Smooth muscle cell (in vitro differentiated cells): Measurements from ENCODE around the gene DIS3L2. TPM values are rescaled to one million over a fixed set of nuclear protein-coding genes. Genes with fewer than 3 reads are reported as not detected.

Source experiments
- DNase-seq: peaks from one replicate; lab custom pipeline; 2025; ENCODE audit not compliant: unreplicated experiment; lab: John Stamatoyannopoulos, UW
- H2AFZ ChIP-seq: fragments of 200-600 bp; sonication (generic); 2 replicates; pipeline ENCODE4 v1.6.0; 2016; ENCODE audit warnings: antibody characterized with exemption, low read depth, mild to moderate bottlenecking
- H3F3A ChIP-seq: fragments of 200-600 bp; sonication (generic); 2 replicates; pipeline ENCODE4 v1.6.0; 2017; ENCODE audit warnings: antibody characterized with exemption, low read depth
- H3K27ac ChIP-seq: fragments of 200-600 bp; sonication (generic); 2 replicates; pipeline ENCODE4 v1.5.1; 2016; ENCODE audit warnings: low read depth, mild to moderate bottlenecking
- H3K27me3 ChIP-seq: fragments of 200-600 bp; sonication (generic); 2 replicates; pipeline ENCODE4 v1.6.1; 2016; ENCODE audit warnings: low read depth, mild to moderate bottlenecking
- H3K36me3 ChIP-seq: fragments of 200-600 bp; sonication (generic); 2 replicates; pipeline ENCODE4 v1.5.1; 2016; ENCODE audit warnings: low read depth
- H3K4me1 ChIP-seq: fragments of 200-600 bp; sonication (generic); 2 replicates; pipeline ENCODE4 v1.5.1; 2016; ENCODE audit warnings: low read depth
- H3K4me2 ChIP-seq: fragments of 200-600 bp; sonication (generic); 2 replicates; pipeline ENCODE4 v1.6.0; 2016; ENCODE audit warnings: mild to moderate bottlenecking
- H3K4me3 ChIP-seq: fragments of 200-600 bp; sonication (generic); 2 replicates; pipeline ENCODE4 v1.5.1; 2016; ENCODE audit warnings: mild to moderate bottlenecking
- H3K79me2 ChIP-seq: fragments of 200-600 bp; sonication (generic); 2 replicates; pipeline ENCODE4 v1.6.0; 2016; ENCODE audit warnings: low read depth, mild to moderate bottlenecking
- H3K9ac ChIP-seq: fragments of 200-600 bp; sonication (generic); 2 replicates; pipeline ENCODE4 v1.6.0; 2016; ENCODE audit warnings: low read depth
- H3K9me3 ChIP-seq: fragments of 200-600 bp; sonication (generic); replicated peaks from 2 replicates; pipeline ENCODE4 v1.5.1; 2016; ENCODE audit warnings: low read depth
- H4K20me1 ChIP-seq: fragments of 200-600 bp; sonication (generic); 2 replicates; pipeline ENCODE4 v1.6.0; 2016; ENCODE audit warnings: low read depth
- CTCF ChIP-seq: fragments of 200-600 bp; sonication (generic); IDR thresholded peaks from 2 replicates; pipeline ENCODE4 v1.5.1; 2017; ENCODE audit warnings: borderline replicate concordance, mild to moderate bottlenecking, antibody characterized with exemption; ENCODE audit not compliant: insufficient read depth, poor library complexity, severe bottlenecking
- WGBS: methylation state at CpG from one replicate; pipeline ENCODE4 v1.1.7; 2016; ENCODE audit warnings: low lambda C conversion rate; 5-methylcytosine and 5-hydroxymethylcytosine counted together
- polyA plus RNA-seq: library from polyadenylated mRNA; unstranded; fragments of >200 nt; fragmentation: Nextera tagmentation; extraction: Ambion mirVana; gene quantifications from 2 replicates; pipeline ENCODE4 v1.2.1, GENCODE V29; 2016
- total RNA-seq: library from RNA; depleted of rRNA; stranded (reverse); fragments of >200 nt; gene quantifications from 2 replicates; pipeline ENCODE4 v1.2.3, GENCODE V29; 2014

DIS3L2 gene
- total and polyA plus RNA-seq, 2 experiments from 2014 or later, result 11.4 to 25.2 TPM

DNA sequence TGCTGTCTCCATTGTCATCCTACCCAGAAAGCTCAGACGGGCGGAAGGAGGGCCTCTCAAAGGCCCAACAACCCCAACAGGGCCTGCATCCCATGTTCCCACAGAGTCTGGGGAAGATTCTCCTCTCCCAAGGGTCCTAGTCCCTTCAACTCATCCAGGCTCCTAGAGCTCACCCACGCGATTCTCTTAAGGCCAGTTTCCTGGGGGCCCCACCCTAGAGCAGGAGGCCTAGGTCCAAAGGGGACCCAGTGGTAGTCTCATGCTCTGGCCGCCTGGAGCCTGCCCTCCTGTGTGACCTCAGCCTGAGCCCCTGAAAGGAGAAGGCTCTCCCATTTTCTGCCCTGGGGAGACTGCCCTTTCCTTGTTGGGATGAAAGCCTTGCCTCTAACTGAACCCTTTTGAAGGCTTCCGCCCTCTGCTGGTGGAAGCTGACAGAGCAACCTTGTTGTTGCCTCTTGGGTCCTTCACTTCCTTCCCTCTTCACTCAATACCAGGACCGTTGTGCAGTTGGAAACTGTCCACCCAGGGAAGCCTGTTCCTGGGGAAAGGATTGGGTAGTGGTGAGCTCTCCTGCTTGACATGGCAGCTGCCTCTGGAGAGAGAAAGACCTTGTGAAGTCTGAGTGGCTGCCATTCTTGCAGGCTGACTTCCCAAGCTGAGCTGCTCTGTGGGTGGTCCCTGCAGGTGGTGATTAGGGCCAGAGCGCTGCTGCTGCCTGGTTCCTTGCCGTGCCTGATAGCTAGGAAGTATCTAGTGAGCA, 331.1 kb downstream of the DIS3L2 start:
- 62% methylated on average over 9 of the region's 9 CpGs for WGBS
- Histone ChIP-seq H3K27me3 (no peaks in the 10 kb centered on the region), H3K4me3 (no peak overlapping the region), H3K9ac (no peak overlapping the region), H4K20me1 (peaks cover 6% of the 10 kb centered on the region), H3K79me2 (no peaks in the 10 kb centered on the region), H3F3A (no peaks in the 10 kb centered on the region), H3K4me2 (no peak overlapping the region), H3K4me1 (no peaks in the 10 kb centered on the region), H3K27ac (no peak overlapping the region), H3K36me3 (no peaks in the 10 kb centered on the region), H3K9me3 (no peaks in the 10 kb centered on the region), H2AFZ (no peak overlapping the region)
- DNase-seq, result no peak
- peak; percentile 68 for TF ChIP-seq CTCF

DNA sequence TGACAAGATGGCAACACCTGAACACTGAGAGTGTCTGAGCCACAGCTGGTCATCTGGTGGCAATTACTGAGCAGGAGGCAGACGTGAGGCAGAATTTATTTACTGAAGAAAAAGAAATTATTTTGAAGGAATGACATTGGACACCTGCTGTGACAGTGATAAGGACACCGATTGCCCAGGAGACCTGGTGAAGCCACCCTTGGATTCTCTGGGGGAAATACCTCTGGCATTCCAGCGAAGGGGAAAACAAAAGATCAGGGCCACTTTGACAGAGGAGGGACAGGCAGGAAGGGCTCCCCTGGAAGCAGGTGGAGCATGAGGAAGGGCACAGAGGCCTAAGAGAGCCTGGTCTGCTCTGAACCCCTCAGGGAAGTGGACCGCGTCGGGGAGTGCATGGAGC, 331.7 kb downstream of the DIS3L2 start:
- no peak overlapping the region for H3K27ac ChIP-seq
- no peak for DNase-seq
- no peak overlapping the region for H3K4me2 ChIP-seq
- no peaks in the 10 kb centered on the region for H3K36me3 ChIP-seq
- no peaks in the 10 kb centered on the region for H3F3A ChIP-seq
- H3K79me2 ChIP-seq, result no peaks in the 10 kb centered on the region
- TF ChIP-seq CTCF, result no peak
- H2AFZ ChIP-seq, result no peak overlapping the region
- H3K9ac ChIP-seq, result no peak overlapping the region
- no peaks in the 10 kb centered on the region for H3K4me1 ChIP-seq
- no peak overlapping the region for H3K4me3 ChIP-seq
- H4K20me1 ChIP-seq, result peaks cover 6% of the 10 kb centered on the region
- 92% methylated on average over 6 of the region's 6 CpGs for WGBS
- H3K27me3 ChIP-seq, result no peaks in the 10 kb centered on the region
- no peaks in the 10 kb centered on the region for H3K9me3 ChIP-seq

GRCh38 chr2:232295971-232296370, 334.5 kb downstream of the DIS3L2 start:
- no peaks in the 10 kb centered on the region for H3K9me3 ChIP-seq
- no peak for TF ChIP-seq CTCF
- no peaks in the 10 kb centered on the region for H3F3A ChIP-seq
- no peak overlapping the region for H3K4me2 ChIP-seq
- 86% methylated on average over 1 of the region's 1 CpG for WGBS
- no peaks in the 10 kb centered on the region for H3K4me1 ChIP-seq
- H4K20me1 ChIP-seq, result peaks cover 6% of the 10 kb centered on the region
- H3K4me3 ChIP-seq, result no peak overlapping the region
- H3K36me3 ChIP-seq, result no peaks in the 10 kb centered on the region
- no peak overlapping the region for H3K27ac ChIP-seq
- no peak overlapping the region for H2AFZ ChIP-seq
- no peaks in the 10 kb centered on the region for H3K79me2 ChIP-seq
- DNase-seq, result no peak
- H3K9ac ChIP-seq, result no peak overlapping the region
- no peaks in the 10 kb centered on the region for H3K27me3 ChIP-seq

- no peak for TF ChIP-seq CTCF
- Histone ChIP-seq H3K79me2 (no peaks in the 10 kb centered on the region), H3K4me1 (no peaks in the 10 kb centered on the region), H4K20me1 (peaks cover 6% of the 10 kb centered on the region), H3F3A (no peaks in the 10 kb centered on the region), H3K27me3 (no peaks in the 10 kb centered on the region), H3K36me3 (no peaks in the 10 kb centered on the region), H3K9me3 (no peaks in the 10 kb centered on the region), H3K4me3 (no peak overlapping the region), H3K27ac (no peak overlapping the region), H3K9ac (no peak overlapping the region), H2AFZ (no peak overlapping the region), H3K4me2 (no peak overlapping the region)
- WGBS, result 97% methylated on average over 3 of the region's 3 CpGs
- DNase-seq, result no peak
These were observed 335.4 kb downstream of the DIS3L2 start for GRCh38 chr2:232296776-232297525.
